Measurements from ENCODE around the gene CHRM1.

The CHRM1 gene

GRCh38 chr11:62910141-62910882 is 10.9 kb downstream of the CHRM1 start:
- ChIA-PET CTCF (interaction anchor here (0.6 to 9.1 kb wide), 7 partner anchors 8 to 123 kb away, joined by 3 to 450 read pairs (median 5); no protein-coding TSS in a partner anchor), POLR2A (no interaction called here)
- H3K36me3 ChIP-seq (ENCODE audit: control insufficient read depth in 2 of 2, insufficient read depth in 1 of 2, low read length in 2 of 2), result no peaks in the 10 kb centered on the region
- TF ChIP-seq PRDM6 (tag by site-specific recombination; IDR thresholded peaks at IDR 0.05), result no peak
- no peak for TF ChIP-seq IKZF3 (tag by site-specific recombination; IDR thresholded peaks at IDR 0.05)
- TF ChIP-seq KLF8 (tag by site-specific recombination; IDR thresholded peaks at IDR 0.05), result no peak
- TF ChIP-seq ZFP37 (tag by site-specific recombination; IDR thresholded peaks at IDR 0.05), result no peak
- TF ChIP-seq RBAK (tag by site-specific recombination; IDR thresholded peaks at IDR 0.05), result no peak
- no peak for TF ChIP-seq ZNF610 (tag by site-specific recombination; IDR thresholded peaks at IDR 0.05; ENCODE audit: borderline replicate concordance)
- TF ChIP-seq ZNF843 (tag by site-specific recombination; IDR thresholded peaks at IDR 0.05), result no peak
- TF ChIP-seq ZNF561 (tag by site-specific recombination; IDR thresholded peaks at IDR 0.05; ENCODE audit: borderline replicate concordance), result no peak
- no peak overlapping the region for H3K4me3 ChIP-seq (ENCODE audit: low read depth, low read length)
- H3K9me3 ChIP-seq (ENCODE audit: control insufficient read depth, insufficient read depth, low read depth, low read length), result no peaks in the 10 kb centered on the region
- H3K27ac ChIP-seq (ENCODE audit: extremely low read depth, low read depth, low read length), result no peak overlapping the region
- H3K4me1 ChIP-seq (ENCODE audit: control insufficient read depth, insufficient read depth, low read length), result no peaks in the 10 kb centered on the region

GRCh38 chr11:62909107-62909894 is 11.9 kb downstream of the CHRM1 start:
- Histone ChIP-seq H3K4me1 (ENCODE audit: control insufficient read depth, insufficient read depth, low read length) (no peaks in the 10 kb centered on the region), H3K4me3 (ENCODE audit: low read depth, low read length) (no peak overlapping the region), H3K9me3 (ENCODE audit: control insufficient read depth, insufficient read depth, low read depth, low read length) (no peaks in the 10 kb centered on the region), H3K36me3 (ENCODE audit: control insufficient read depth in 2 of 2, insufficient read depth in 1 of 2, low read length in 2 of 2) (no peaks in the 10 kb centered on the region), H3K27ac (ENCODE audit: extremely low read depth, low read depth, low read length) (no peak overlapping the region)
- ChIA-PET POLR2A (interaction anchor here (0.6 kb wide), 1 partner anchor 20 kb away, joined by 4 read pairs; no protein-coding TSS in a partner anchor), CTCF (interaction anchor here (0.6 to 9.1 kb wide), 20 partner anchors 9 to 309 kb away, joined by 3 to 450 read pairs (median 4); no protein-coding TSS in a partner anchor)
- TF ChIP-seq ZNF513 (tag by site-specific recombination; IDR thresholded peaks at IDR 0.05), result no peak
- TF ChIP-seq ZIC2 (tag by site-specific recombination; IDR thresholded peaks at IDR 0.05), result peak; percentile 56
- peak; percentile 53 for TF ChIP-seq ZBTB20 (tag by site-specific recombination; IDR thresholded peaks at IDR 0.05)
- TF ChIP-seq ZNF654 (tag by site-specific recombination; IDR thresholded peaks at IDR 0.05; ENCODE audit: low read depth), result peak; percentile 45
- TF ChIP-seq HOXA7 (CRISPR knock-in tag; IDR thresholded peaks at IDR 0.05; ENCODE audit: borderline replicate concordance), result no peak
- 0 out of 2 replicates have a peak, but pooled peaks have one; percentile 39 for TF ChIP-seq ZBTB8A (tag by site-specific recombination; IDR thresholded peaks at IDR 0.05)
- no peak for TF ChIP-seq ZNF645 (tag by site-specific recombination; IDR thresholded peaks at IDR 0.05)
- no peak for TF ChIP-seq SP2 (tag by site-specific recombination; IDR thresholded peaks at IDR 0.05)
- TF ChIP-seq KLF8 (tag by site-specific recombination; IDR thresholded peaks at IDR 0.05), result no peak
- TF ChIP-seq ZNF341 (tag by site-specific recombination; IDR thresholded peaks at IDR 0.05; ENCODE audit: low read depth), result peak; percentile 58
- 0 out of 2 replicates have a peak, but pooled peaks have one; percentile 13 for TF ChIP-seq IKZF3 (tag by site-specific recombination; IDR thresholded peaks at IDR 0.05)
- no peak for TF ChIP-seq KLF16 (tag by site-specific recombination; IDR thresholded peaks at IDR 0.05)
- TF ChIP-seq CTCF (tag by site-specific recombination; IDR thresholded peaks at IDR 0.05), result peak; percentile 49
